ENCODE results near the gene RASA3. TPM values are rescaled to one million over a fixed set of nuclear protein-coding genes. Genes with fewer than 3 reads are reported as not detected.
A peak's percentile ranks its signal among the peaks of the same experiment; 100 is the strongest.
"Not testable (repeated sequence)": the region's sequence is repeated elsewhere in the genome, so short reads cannot be mapped to it uniquely, and the experiment has no call there.

Gene RASA3
- total and polyA plus RNA-seq, 9 of the 15 experiments (the other 6 are each of a cell fraction or from before 2014, with no cell fraction given) = 0.72 to 25.3 (median 14.4) TPM

GRCh38 chr13:113988859-113989258 is 143.6 kb downstream of the RASA3 start:
- FAIRE-seq; H3K27ac ChIP-seq (ENCODE audit: extremely low read depth, low read depth, low read length); H3K4me1 ChIP-seq (replicated peaks in 1 of 2; ENCODE audit: control insufficient read depth in 2 of 2, insufficient read depth in 2 of 2, low read length in 2 of 2); BruUV-seq (replicated peaks); H3K9ac ChIP-seq (ENCODE audit: insufficient read depth in 1 of 2, low read depth in 2 of 2, low read length in 2 of 2); H3K27me3 ChIP-seq (ENCODE audit: control insufficient read depth in 2 of 2, insufficient read depth in 2 of 2, low read length in 2 of 2); H3K79me2 ChIP-seq (ENCODE audit: control insufficient read depth, insufficient read depth, low read length); in situ Hi-C loops (cut with MboI); H3K9me1 ChIP-seq (ENCODE audit: control insufficient read depth, insufficient read depth, low read length); POLR2A ChIA-PET; H4K20me1 ChIP-seq (replicated peaks; ENCODE audit: control insufficient read depth, insufficient read depth, low read length); H2AFZ ChIP-seq (ENCODE audit: low read depth, low read length); DNase-seq (ENCODE audit: extremely low read depth in 1 of 4, low spot score in 3 of 4); H3K4me2 ChIP-seq (ENCODE audit: insufficient read depth, low read length); H3K4me3 ChIP-seq; H3K9me3 ChIP-seq (replicated peaks; ENCODE audit: control insufficient read depth, insufficient read depth, low read depth, low read length); intact Hi-C loops (cut with micrococcal nuclease); ATAC-seq; CTCF ChIA-PET (ENCODE audit: low intra/inter-chr PET ratio); TF ChIP-seq PBX2 (CRISPR knock-in tag; IDR thresholded peaks at IDR 0.05; ENCODE audit: low read depth): not testable (repeated sequence)
- no CpG with 5 or more reads among the region's 6 CpGs for WGBS (ENCODE audit: insufficient coverage, low coverage, missing lambda C conversion rate)
- H3K36me3 ChIP-seq (ENCODE audit: control insufficient read depth, insufficient read depth, low read length) = peaks cover 22% of the 10 kb centered on the region; the same call in 2 of the 3 replicates
- TF ChIP-seq ARHGAP35 (IDR thresholded peaks at IDR 0.05; ENCODE audit: partially characterized antibody) (peak; percentile 97), PBX2 (tag; conservative IDR thresholded peaks at IDR 0.05; ENCODE audit: low read depth) (peak; percentile 93), PKNOX1 (IDR thresholded peaks at IDR 0.05) (peak; percentile 96), MEIS2 (IDR thresholded peaks at IDR 0.05; ENCODE audit: partially characterized antibody) (peak; percentile 92)

All from K562 (cell line).